Spleen (tissue), 11 donors: ENCODE results near the gene SSH2. TPM values are rescaled to one million over a fixed set of nuclear protein-coding genes. Genes with fewer than 3 reads are reported as not detected.

Experiments
- DNase-seq: peaks from one replicate; pipeline ENCODE4 v3.0.0-alpha.2; 2020
- H3K27ac ChIP-seq, 8 donors: fragments of 200-600 bp; sonication (generic) in 7 of 8; 1 replicate in 4 of 8; 2 replicates in 4 of 8; pipeline versions ENCODE4 v1.5.0 to v1.8.0; 2016 to 2021; ENCODE audit warnings: inconsistent platforms in 4 of 8, mild to moderate bottlenecking in 4 of 8, moderate library complexity in 1 of 8
- H3K27me3 ChIP-seq, 7 donors: fragments of 200-600 bp; sonication (generic) in 6 of 7; replicated peaks in 1 of 7; 1 replicate in 4 of 7; 2 replicates in 3 of 7; pipeline versions ENCODE4 v1.5.0 to v1.8.0; 2016 to 2021; ENCODE audit warnings: inconsistent platforms in 3 of 7, mild to moderate bottlenecking in 1 of 7
- H3K36me3 ChIP-seq, 6 donors: fragments of 200-600 bp; sonication (generic) in 5 of 6; 1 replicate in 4 of 6; 2 replicates in 2 of 6; pipeline versions ENCODE4 v1.5.0 to v1.8.0; 2016 to 2021; ENCODE audit warnings: inconsistent platforms in 2 of 6
- H3K4me1 ChIP-seq, 6 donors: fragments of 200-600 bp; sonication (generic) in 5 of 6; 1 replicate in 3 of 6; 2 replicates in 3 of 6; pipeline versions ENCODE4 v1.5.0 to v1.8.0; 2016 to 2021; ENCODE audit warnings: inconsistent platforms in 3 of 6
- H3K4me3 ChIP-seq, 8 donors: fragments of 200-600 bp; sonication (generic) in 7 of 8; 1 replicate in 4 of 8; 2 replicates in 4 of 8; pipeline versions ENCODE4 v1.5.0 to v1.8.0; 2016 to 2021; ENCODE audit warnings: inconsistent platforms in 4 of 8, mild to moderate bottlenecking in 4 of 8, moderate library complexity in 2 of 8
- H3K9me3 ChIP-seq, 8 donors: fragments of 200-600 bp; sonication (generic) in 7 of 8; 1 replicate in 4 of 8; 2 replicates in 4 of 8; pipeline versions ENCODE4 v1.5.0 to v1.8.0; 2016 to 2021; ENCODE audit warnings: inconsistent platforms in 4 of 8
- POLR2A ChIP-seq, 3 donors: fragments of 450-650 bp; IDR thresholded peaks; one replicate each; pipeline ENCODE4 v1.5.1; 2017; ENCODE audit warnings: antibody characterized with exemption in 3 of 3, mild to moderate bottlenecking in 1 of 3
- POLR2AphosphoS5 ChIP-seq, 3 donors: sonication (generic); formaldehyde crosslinking; IDR thresholded peaks; one replicate each; pipeline ENCODE4 v1.5.1; 2017; ENCODE audit warnings: antibody characterized with exemption in 3 of 3
- WGBS, 5 donors: extraction: QIAGEN DNeasy Blood & Tissue Kit in 3 of 5; methylation state at CpG; one replicate each; pipeline versions ENCODE4 v1.1.5 to v1.1.7; 2013 to 2018; 5-methylcytosine and 5-hydroxymethylcytosine counted together
- intact Hi-C: fragments of 100-400 bp; cut with DNase I; formaldehyde crosslinking; loops from one replicate; pipeline ENCODE4 v1.15.0; 2023; ENCODE audit warnings: low total_unique reads
- polyA plus RNA-seq, 3 donors: library from polyadenylated mRNA; stranded (reverse); fragments of 200-250 nt; gene quantifications; one replicate each; pipeline ENCODE4 v1.2.1, GENCODE V29; 2013
- total RNA-seq, 7 donors: library from RNA; depleted of rRNA in 3 of 7; stranded (reverse); fragments of >200 nt in 3 of 7; fragmentation: NEBNext Ultra II Directional in 4 of 7; extraction: Animal tissue kit (Norgen Biotek cat#: 25700) in 4 of 7; gene quantifications; one replicate each; pipeline versions ENCODE4 v1.1.0 to v1.2.1, GENCODE V29; 2016 to 2021
- TF ChIP-seq, protein P1 (sequence below), 11 experiments: fragments of 200-600 bp in 7 of 11; fragments of 450-650 bp in 4 of 11; sonication (generic) in 4 of 11; IDR thresholded peaks in 8 of 11; conservative IDR thresholded peaks in 3 of 11; 1 replicate in 7 of 11; 2 replicates in 4 of 11; pipeline versions ENCODE4 v1.4.0 to v1.8.0; 2016 to 2021; ENCODE audit warnings: antibody characterized with exemption in 11 of 11, inconsistent platforms in 4 of 11, mild to moderate bottlenecking in 1 of 11
- donor health status: healthy with polysubstance abuse.
- donor health status: DM: no; HTN: no; CAD: no; lungs with moderate emphysema.
- donor health status: DM: no; HTN: no; CAD: no.
- donor health status: Bipolar disorder and iron deficiency.
- donor health status: healthy.
- donor health status: DM: no; HTN: no; CAD: no.
- donor health status: DM: yes; HTN: yes; CAD: no.

The SSH2 gene
- total and polyA plus RNA-seq, 10 donors, result 15.9 to 182 (median 113) TPM

DNA sequence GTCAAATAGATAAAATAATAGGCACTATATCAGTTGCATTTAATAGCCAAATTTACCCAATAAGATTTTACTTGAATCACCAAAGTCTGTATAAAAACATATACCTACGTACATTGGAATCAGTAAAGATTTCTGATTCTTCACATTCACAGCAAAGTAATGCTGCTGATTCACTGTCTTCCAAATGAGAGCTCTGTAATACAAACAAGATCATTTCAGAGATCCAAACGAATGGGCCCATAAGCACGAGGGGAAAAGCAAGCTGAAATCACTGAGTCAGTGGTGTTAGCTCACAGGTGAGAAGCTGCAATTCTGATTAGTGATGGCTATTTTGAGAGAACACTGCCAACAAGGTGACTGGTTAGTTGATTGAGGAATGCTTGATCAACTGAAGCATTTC, 81.3 kb downstream of the SSH2 start:
- Histone ChIP-seq H3K9me3 (no peaks in the 10 kb centered on the region), H3K27me3 (no peaks in the 10 kb centered on the region), H3K36me3 (peaks cover 0 to 34% (median 2%) of the 10 kb centered on the region in 6 donors), H3K4me3 (no peak overlapping the region), H3K4me1 (peaks cover 0 to 23% (median 4%) of the 10 kb centered on the region in 6 donors), H3K27ac (no peak overlapping the region)
- TF ChIP-seq, protein P1, sequence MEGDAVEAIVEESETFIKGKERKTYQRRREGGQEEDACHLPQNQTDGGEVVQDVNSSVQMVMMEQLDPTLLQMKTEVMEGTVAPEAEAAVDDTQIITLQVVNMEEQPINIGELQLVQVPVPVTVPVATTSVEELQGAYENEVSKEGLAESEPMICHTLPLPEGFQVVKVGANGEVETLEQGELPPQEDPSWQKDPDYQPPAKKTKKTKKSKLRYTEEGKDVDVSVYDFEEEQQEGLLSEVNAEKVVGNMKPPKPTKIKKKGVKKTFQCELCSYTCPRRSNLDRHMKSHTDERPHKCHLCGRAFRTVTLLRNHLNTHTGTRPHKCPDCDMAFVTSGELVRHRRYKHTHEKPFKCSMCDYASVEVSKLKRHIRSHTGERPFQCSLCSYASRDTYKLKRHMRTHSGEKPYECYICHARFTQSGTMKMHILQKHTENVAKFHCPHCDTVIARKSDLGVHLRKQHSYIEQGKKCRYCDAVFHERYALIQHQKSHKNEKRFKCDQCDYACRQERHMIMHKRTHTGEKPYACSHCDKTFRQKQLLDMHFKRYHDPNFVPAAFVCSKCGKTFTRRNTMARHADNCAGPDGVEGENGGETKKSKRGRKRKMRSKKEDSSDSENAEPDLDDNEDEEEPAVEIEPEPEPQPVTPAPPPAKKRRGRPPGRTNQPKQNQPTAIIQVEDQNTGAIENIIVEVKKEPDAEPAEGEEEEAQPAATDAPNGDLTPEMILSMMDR (IDR thresholded peaks at IDR 0.05 in 8 of 11, conservative IDR thresholded peaks at IDR 0.05 in 3 of 11), result no peak
- TF ChIP-seq POLR2A (IDR thresholded peaks at IDR 0.05) (no peak), POLR2AphosphoS5 (IDR thresholded peaks at IDR 0.05) (no peak)
- WGBS, 5 donors, result 87 to 96% (median 92%) methylated on average over 3 of the region's 3 CpGs
- intact Hi-C loops, result no loop called here
- DNase-seq, result no peak

DNA sequence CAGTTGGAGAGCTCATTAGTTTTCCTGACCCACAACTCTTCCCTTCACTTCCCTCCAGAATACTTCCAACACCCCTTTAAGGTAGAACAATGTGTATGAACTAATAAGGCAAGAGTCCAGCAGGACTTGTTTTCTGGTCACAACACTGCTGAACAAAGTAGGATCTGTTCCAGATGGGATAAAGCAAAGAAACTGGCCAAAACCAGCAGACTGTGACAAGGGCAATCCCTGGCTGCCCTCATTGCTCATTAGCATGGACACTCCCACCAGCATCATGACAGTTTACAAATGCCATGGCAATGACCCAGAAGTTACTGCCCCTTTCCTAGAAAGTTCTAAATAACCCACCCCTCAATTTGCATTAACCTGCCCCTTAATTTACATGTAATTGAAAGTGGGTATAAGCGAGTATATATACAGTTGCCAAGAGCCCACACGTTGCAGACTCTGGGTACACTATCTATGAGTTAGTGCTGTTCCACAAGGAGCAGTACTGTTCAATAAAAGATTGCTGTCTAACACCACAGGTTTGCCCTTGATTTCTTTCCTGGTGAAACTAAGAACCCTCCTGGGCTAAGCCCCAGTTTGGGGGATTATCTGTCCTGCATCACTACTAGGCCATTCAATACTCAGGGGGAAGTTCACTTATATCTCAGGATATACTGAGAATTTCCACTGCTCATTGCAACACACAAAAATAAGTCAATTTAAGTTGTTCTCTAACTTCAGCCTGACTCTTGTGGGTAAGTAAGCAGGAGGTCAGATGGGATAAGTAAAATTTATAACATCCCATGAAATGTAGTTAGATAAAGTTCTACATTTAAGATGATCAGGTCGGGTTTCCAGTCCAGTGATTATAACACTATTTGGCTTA, 82.3 kb downstream of the SSH2 start:
- no peaks in the 10 kb centered on the region for H3K27me3 ChIP-seq
- H3K4me1 ChIP-seq, result peaks cover 0 to 23% (median 4%) of the 10 kb centered on the region in 6 donors
- H3K4me3 ChIP-seq, result no peak overlapping the region
- no peak for TF ChIP-seq POLR2AphosphoS5 (IDR thresholded peaks at IDR 0.05)
- TF ChIP-seq, protein P1 (IDR thresholded peaks at IDR 0.05 in 8 of 11, conservative IDR thresholded peaks at IDR 0.05 in 3 of 11), result no peak
- H3K27ac ChIP-seq, result no peak overlapping the region
- intact Hi-C loops, result no loop called here
- no peaks in the 10 kb centered on the region for H3K9me3 ChIP-seq
- 85 to 92% (median 87%) methylated on average over 3 of the region's 3 CpGs for WGBS, 5 donors
- no peak for DNase-seq
- peaks cover 0 to 34% (median 2%) of the 10 kb centered on the region in 6 donors for H3K36me3 ChIP-seq

DNA sequence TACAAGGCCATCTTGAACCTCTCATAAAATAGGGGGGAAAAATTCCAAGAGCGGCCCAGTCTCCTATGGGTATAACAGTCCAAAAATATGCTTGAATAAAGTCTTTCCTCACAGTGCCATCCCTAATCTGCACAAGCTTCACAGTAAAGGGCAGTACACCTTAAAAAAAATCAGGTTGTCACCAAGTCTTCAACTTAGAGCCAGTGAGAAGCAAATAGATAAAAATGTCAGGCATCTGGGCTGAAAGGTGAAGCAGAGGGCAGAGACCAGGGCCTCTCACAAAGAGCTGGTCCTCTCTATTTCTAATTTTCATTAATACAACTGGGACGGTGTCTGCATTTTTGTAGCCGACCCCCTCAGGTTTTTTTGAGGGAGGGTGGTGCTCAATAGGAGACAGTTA, 82.9 kb downstream of the SSH2 start:
- no peak overlapping the region for H3K27ac ChIP-seq
- peaks cover 0 to 22% (median 4%) of the 10 kb centered on the region in 6 donors for H3K4me1 ChIP-seq
- peaks cover 0 to 34% (median 2%) of the 10 kb centered on the region in 6 donors for H3K36me3 ChIP-seq
- H3K27me3 ChIP-seq, result no peaks in the 10 kb centered on the region
- intact Hi-C loops, result no loop called here
- no peak for DNase-seq
- no peak overlapping the region for H3K4me3 ChIP-seq
- no peak for TF ChIP-seq POLR2AphosphoS5 (IDR thresholded peaks at IDR 0.05)
- H3K9me3 ChIP-seq, result no peaks in the 10 kb centered on the region
- 92 to 97% (median 94%) methylated on average over 3 of the region's 3 CpGs for WGBS, 5 donors

DNA sequence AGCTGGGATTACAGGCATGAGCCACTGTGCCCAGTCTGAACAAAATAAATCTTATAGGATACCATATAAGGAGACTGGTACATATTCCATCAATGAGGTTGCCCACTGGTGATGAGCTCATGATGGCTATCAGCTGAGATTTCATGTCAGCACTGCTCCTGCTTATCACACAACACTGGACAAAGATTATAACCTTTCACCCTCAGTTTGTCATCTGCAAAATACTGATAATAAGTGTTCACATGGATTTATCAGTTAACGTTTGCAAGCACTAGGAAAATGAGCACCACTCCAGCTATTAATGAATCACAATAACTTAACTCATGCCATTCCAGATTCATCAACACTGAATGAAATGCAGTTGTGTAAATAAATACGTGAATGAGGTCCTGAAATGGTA, 83.7 kb downstream of the SSH2 start:
- Histone ChIP-seq H3K27me3 (no peaks in the 10 kb centered on the region), H3K27ac (no peak overlapping the region), H3K4me1 (peaks cover 0 to 20% (median 4%) of the 10 kb centered on the region in 6 donors), H3K36me3 (peaks cover 0 to 34% (median 2%) of the 10 kb centered on the region in 6 donors), H3K9me3 (no peaks in the 10 kb centered on the region), H3K4me3 (no peak overlapping the region)
- DNase-seq, result no peak
- 81 to 85% (median 82%) methylated on average over 2 of the region's 2 CpGs for WGBS, 5 donors
- no peak for TF ChIP-seq POLR2A (IDR thresholded peaks at IDR 0.05)
- TF ChIP-seq, protein P1 (IDR thresholded peaks at IDR 0.05 in 8 of 11, conservative IDR thresholded peaks at IDR 0.05 in 3 of 11), result no peak
- no peak for TF ChIP-seq POLR2AphosphoS5 (IDR thresholded peaks at IDR 0.05)
- intact Hi-C loops, result no loop called here
